GM19099 (cell line): ENCODE data around the gene TTC17.

Experiments used
- POLR2A ChIP-seq: IDR thresholded peaks from 3 replicates; pipeline ENCODE4 v1.6.1; 2011; ENCODE audit warnings: low read depth; ENCODE audit not compliant: insufficient read length; ENCODE audit errors: extremely low read depth

TTC17 gene, protein sequence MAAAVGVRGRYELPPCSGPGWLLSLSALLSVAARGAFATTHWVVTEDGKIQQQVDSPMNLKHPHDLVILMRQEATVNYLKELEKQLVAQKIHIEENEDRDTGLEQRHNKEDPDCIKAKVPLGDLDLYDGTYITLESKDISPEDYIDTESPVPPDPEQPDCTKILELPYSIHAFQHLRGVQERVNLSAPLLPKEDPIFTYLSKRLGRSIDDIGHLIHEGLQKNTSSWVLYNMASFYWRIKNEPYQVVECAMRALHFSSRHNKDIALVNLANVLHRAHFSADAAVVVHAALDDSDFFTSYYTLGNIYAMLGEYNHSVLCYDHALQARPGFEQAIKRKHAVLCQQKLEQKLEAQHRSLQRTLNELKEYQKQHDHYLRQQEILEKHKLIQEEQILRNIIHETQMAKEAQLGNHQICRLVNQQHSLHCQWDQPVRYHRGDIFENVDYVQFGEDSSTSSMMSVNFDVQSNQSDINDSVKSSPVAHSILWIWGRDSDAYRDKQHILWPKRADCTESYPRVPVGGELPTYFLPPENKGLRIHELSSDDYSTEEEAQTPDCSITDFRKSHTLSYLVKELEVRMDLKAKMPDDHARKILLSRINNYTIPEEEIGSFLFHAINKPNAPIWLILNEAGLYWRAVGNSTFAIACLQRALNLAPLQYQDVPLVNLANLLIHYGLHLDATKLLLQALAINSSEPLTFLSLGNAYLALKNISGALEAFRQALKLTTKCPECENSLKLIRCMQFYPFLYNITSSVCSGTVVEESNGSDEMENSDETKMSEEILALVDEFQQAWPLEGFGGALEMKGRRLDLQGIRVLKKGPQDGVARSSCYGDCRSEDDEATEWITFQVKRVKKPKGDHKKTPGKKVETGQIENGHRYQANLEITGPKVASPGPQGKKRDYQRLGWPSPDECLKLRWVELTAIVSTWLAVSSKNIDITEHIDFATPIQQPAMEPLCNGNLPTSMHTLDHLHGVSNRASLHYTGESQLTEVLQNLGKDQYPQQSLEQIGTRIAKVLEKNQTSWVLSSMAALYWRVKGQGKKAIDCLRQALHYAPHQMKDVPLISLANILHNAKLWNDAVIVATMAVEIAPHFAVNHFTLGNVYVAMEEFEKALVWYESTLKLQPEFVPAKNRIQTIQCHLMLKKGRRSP

GRCh38 chr11:43358801-43359421 lies at the start of gene TTC17:
Gene TTC17, plus strand, starts transcription at chr11:43358920. Its CDS starts 35 bp downstream, at chr11:43358955.
- peak; percentile 99 for TF ChIP-seq POLR2A

GRCh38 chr11:43311791-43312607 lies 46.7 kb upstream of the TTC17 start, which contains the start of gene API5:
Gene API5, plus strand, starts transcription at chr11:43311996. Its CDS starts 132 bp downstream, at chr11:43312128.
- TF ChIP-seq POLR2A: peak; percentile 87

- TF ChIP-seq POLR2A: no peak
These were observed 42.8 kb upstream of the TTC17 start for GRCh38 chr11:43315966-43316365.

- no peak for TF ChIP-seq POLR2A
These were observed 42.3 kb upstream of the TTC17 start for GRCh38 chr11:43316451-43316850.

- no peak for TF ChIP-seq POLR2A
These were observed 30.7 kb upstream of the TTC17 start for GRCh38 chr11:43327987-43328386.

GRCh38 chr11:43328482-43328881 lies 30.2 kb upstream of the TTC17 start:
- no peak for TF ChIP-seq POLR2A

GRCh38 chr11:43341159-43341558 lies 17.6 kb upstream of the TTC17 start:
- no peak for TF ChIP-seq POLR2A

- TF ChIP-seq POLR2A: no peak
These were observed 4.4 kb upstream of the TTC17 start for GRCh38 chr11:43354311-43354710.

DNA sequence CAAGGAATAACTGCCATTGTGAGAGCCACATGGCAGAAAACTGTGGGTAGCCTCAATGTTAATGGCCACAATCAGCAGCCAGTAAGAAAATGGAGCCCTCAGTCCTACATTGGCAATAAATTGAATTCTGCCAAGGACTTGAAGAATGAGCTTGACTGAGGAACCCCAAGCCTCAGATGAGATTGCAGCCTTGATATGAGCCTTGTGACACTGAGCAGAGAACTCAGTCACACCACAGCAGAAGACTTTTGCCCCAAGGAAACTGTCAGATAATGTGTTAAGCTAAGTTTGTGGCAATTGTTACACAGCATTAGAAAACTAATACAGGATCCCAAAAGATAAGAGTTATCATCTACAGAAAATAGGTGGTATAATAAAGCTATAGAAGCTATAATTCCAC lies 2.4 kb upstream of the TTC17 start:
- no peak for TF ChIP-seq POLR2A

- no peak for TF ChIP-seq POLR2A
These were observed 380 bp upstream of the TTC17 start for GRCh38 chr11:43358279-43358800.

DNA sequence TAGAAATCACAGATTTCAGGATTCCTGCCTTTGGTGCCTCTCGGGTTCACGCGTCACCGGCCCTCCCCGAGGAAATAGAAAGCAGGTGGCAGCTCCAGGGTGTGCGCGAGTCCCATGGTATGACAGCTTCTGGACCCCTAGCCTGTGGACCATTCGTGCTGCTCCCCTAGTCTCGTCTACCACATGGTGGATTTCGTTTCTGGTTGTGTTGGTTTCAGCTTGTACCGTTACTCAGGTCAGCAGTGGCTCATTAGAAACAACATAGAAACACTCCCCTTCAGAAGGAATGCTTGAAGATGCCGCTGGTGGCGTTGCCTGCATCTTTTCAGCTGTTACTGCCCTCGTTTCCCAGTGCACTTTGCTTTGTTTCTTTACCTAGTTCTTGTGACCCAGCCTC lies 700 bp downstream of the TTC17 start:
- no peak for TF ChIP-seq POLR2A

DNA sequence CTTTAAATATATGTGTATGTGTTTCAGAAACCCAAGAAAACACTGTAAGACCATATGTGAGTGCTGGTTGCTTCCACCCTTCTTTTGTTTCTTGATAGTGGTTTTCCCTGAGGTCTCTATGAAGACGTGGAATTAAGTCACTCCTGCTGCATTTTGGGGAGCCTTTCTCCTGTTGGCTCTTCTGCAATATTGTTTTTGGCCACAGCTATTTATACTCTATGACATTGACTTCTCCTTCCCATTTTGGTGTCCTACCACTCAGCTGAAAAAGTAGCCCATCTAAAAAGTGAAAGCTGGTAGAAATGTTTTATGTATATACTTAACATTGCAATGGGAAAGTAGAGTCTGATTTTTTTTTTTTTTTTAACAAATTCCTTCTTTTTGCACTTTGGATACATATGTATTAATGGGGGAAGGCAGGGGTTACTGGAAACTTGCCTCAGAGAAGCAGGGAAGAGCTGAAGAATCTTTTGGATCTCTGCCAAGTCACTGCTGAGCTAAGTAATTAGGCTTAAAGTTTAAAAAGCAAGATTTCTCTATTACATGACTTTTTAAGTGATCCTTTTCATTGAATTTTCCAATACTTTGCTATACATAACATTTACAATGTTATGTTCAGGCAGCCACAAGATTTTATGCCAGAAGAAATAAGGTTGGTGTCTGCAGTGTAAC lies 1.8 kb downstream of the TTC17 start:
- no peak for TF ChIP-seq POLR2A

DNA sequence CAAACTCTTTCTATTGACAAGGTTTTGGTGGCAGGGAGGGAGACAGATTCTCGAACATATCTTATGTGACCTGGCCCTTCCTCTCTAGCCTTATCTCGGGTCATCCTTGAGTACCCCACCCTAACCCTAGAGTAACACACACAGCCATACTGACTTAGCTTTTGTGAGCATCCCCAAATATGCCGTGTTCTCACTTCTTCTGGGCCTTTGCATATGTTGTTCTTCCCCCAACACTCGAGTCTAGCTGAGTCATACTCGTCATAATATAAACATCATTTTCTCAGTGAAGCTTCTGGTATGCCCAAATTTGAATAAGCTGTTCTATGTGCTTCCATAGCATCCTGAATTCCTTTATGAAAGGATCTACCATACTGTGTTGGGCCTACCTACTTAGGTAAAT lies 8.0 kb downstream of the TTC17 start:
- no peak for TF ChIP-seq POLR2A
